ENCODE results near the gene LACRT.
"Not testable (repeated sequence)": the region's sequence is repeated elsewhere in the genome, so short reads cannot be mapped to it uniquely, and the experiment has no call there.

The LACRT gene

GRCh38 chr12:54639112-54639511, 4.4 kb upstream of the LACRT start:
- not testable (repeated sequence) for DNase-seq (ENCODE audit: low read depth in 2 of 2)

- no peak for DNase-seq (ENCODE audit: low read depth in 2 of 2)
Observed at GRCh38 chr12:54631988-54632728, 2.5 kb downstream of the LACRT start.

- no peak for DNase-seq (ENCODE audit: low read depth in 2 of 2)
Observed at GRCh38 chr12:54631551-54631950, 3.1 kb downstream of the LACRT start.

- DNase-seq (ENCODE audit: low read depth in 2 of 2): no peak
Observed at GRCh38 chr12:54629925-54630324, 4.8 kb downstream of the LACRT start.

GRCh38 chr12:54628186-54628846, 6.4 kb downstream of the LACRT start:
- no peak for DNase-seq (ENCODE audit: low read depth in 2 of 2)

GRCh38 chr12:54627304-54627703, 7.4 kb downstream of the LACRT start:
- DNase-seq (ENCODE audit: low read depth in 2 of 2): no peak

GRCh38 chr12:54625598-54625997, 9.1 kb downstream of the LACRT start:
- no peak for DNase-seq (ENCODE audit: low read depth in 2 of 2)

- no peak for DNase-seq (ENCODE audit: low read depth in 2 of 2)
Observed at GRCh38 chr12:54624315-54625279, 10.1 kb downstream of the LACRT start.

GRCh38 chr12:54622463-54623183, 12.1 kb downstream of the LACRT start:
- DNase-seq (ENCODE audit: low read depth in 2 of 2): no peak

GRCh38 chr12:54616933-54617680, 17.6 kb downstream of the LACRT start:
- no peak for DNase-seq (ENCODE audit: low read depth in 2 of 2)

GRCh38 chr12:54612225-54612750, 22.4 kb downstream of the LACRT start:
- no peak for DNase-seq (ENCODE audit: low read depth in 2 of 2)

GRCh38 chr12:54611715-54612149, 23.0 kb downstream of the LACRT start:
- DNase-seq (ENCODE audit: low read depth in 2 of 2): no peak

GRCh38 chr12:54608769-54609168, 25.9 kb downstream of the LACRT start:
- no peak for DNase-seq (ENCODE audit: low read depth in 2 of 2)

- DNase-seq (ENCODE audit: low read depth in 2 of 2): no peak
Observed at GRCh38 chr12:54608156-54608555, 26.5 kb downstream of the LACRT start.

- no peak for DNase-seq (ENCODE audit: low read depth in 2 of 2)
Observed at GRCh38 chr12:54606556-54606955, 28.1 kb downstream of the LACRT start.

- DNase-seq (ENCODE audit: low read depth in 2 of 2): no peak
Observed at GRCh38 chr12:54605138-54605970, 29.3 kb downstream of the LACRT start.

GRCh38 chr12:54604436-54604835, 30.3 kb downstream of the LACRT start:
- DNase-seq (ENCODE audit: low read depth in 2 of 2): no peak

GRCh38 chr12:54603872-54604271, 30.8 kb downstream of the LACRT start:
- no peak for DNase-seq (ENCODE audit: low read depth in 2 of 2)

GRCh38 chr12:54603173-54603814, 31.4 kb downstream of the LACRT start:
- peak in 1 of 2 donors; percentile 41 for DNase-seq (ENCODE audit: low read depth in 2 of 2)

Measured in stimulated activated CD8-positive, alpha-beta memory T cell treated with anti-CD3 and anti-CD28 coated beads, Interleukin-15, amount 100 ng/mL, for 4 hours (primary cell).